ENCODE results near the gene P2RX7. TPM values are rescaled to one million over a fixed set of nuclear protein-coding genes. Genes with fewer than 3 reads are reported as not detected.
A peak's percentile ranks its signal among the peaks of the same experiment; 100 is the strongest.

P2RX7 gene
- total and polyA plus RNA-seq, 9 of the 15 experiments (the other 6 are each of a cell fraction or from before 2014, with no cell fraction given) = 0.04 to 0.65 (median 0.30) TPM

DNA sequence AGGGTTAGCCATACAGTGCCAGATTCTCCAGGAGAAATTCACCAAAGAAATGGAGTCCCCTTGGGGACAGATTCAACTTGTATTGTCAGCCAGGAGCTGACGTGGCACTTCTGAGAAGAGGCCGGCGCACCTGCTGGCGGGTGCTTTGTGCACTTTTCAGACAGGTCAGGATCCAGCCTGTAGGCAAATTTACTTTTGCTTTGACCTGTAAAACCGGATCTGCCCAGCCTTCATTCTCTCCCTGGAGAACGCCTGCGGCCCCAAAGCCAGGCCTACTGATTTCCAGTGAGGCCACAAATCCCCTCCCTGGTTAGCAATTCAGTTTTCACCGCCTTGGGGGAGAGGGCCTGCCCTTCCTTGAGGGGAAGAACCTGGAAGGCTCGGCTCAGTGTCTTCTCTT, 94.6 kb downstream of the P2RX7 start:
- H2AFZ ChIP-seq (ENCODE audit: low read depth, low read length) = no peak overlapping the region
- CTCF ChIA-PET (ENCODE audit: low intra/inter-chr PET ratio) = no interaction called here
- H3K79me2 ChIP-seq (ENCODE audit: control insufficient read depth, insufficient read depth, low read length) = no peaks in the 10 kb centered on the region
- intact Hi-C loops (cut with micrococcal nuclease) = no loop called here
- no peaks in the 10 kb centered on the region for H3K9me3 ChIP-seq (replicated peaks; ENCODE audit: control insufficient read depth, insufficient read depth, low read depth, low read length)
- H3K27ac ChIP-seq (ENCODE audit: extremely low read depth, low read depth, low read length) = no peak overlapping the region
- H3K27me3 ChIP-seq (ENCODE audit: control insufficient read depth in 2 of 2, insufficient read depth in 2 of 2, low read length in 2 of 2) = no peaks in the 10 kb centered on the region
- 0 out of 2 replicates have a peak, but pooled peaks have one; percentile 6 for TF ChIP-seq ZNF316 (IDR thresholded peaks at IDR 0.05)
- no peak for TF ChIP-seq KLF10 (CRISPR knock-in tag; IDR thresholded peaks at IDR 0.05)
- peak; percentile 29; the same call in 1 of the 2 replicates for TF ChIP-seq C11orf30 (IDR thresholded peaks at IDR 0.05; ENCODE audit: low read depth)
- TF ChIP-seq FUS (optimal IDR thresholded peaks at IDR 0.05; ENCODE audit: low read depth, low read length) = no peak
- no peaks in the 10 kb centered on the region for H4K20me1 ChIP-seq (replicated peaks; ENCODE audit: control insufficient read depth, insufficient read depth, low read length)
- H3K4me3 ChIP-seq = no peak overlapping the region
- peaks cover 15% of the 10 kb centered on the region; the same call in 1 of the 3 replicates for H3K36me3 ChIP-seq (ENCODE audit: control insufficient read depth, insufficient read depth, low read length)
- no peak for ATAC-seq
- FAIRE-seq = no peak
- POLR2A ChIA-PET = interaction anchor here (1.2 kb wide), 1 partner anchor 11 kb away, joined by 4 read pairs; no protein-coding TSS in a partner anchor
- H3K4me1 ChIP-seq (replicated peaks in 1 of 2; ENCODE audit: control insufficient read depth in 2 of 2, insufficient read depth in 2 of 2, low read length in 2 of 2) = peaks cover 4 to 18% of the 10 kb centered on the region in 2 experiments; a peak in 4 of 5 replicates
- peak overlapping the region in 1 of 2 experiments; percentile 1; a peak in 1 of 4 replicates for H3K9ac ChIP-seq (ENCODE audit: insufficient read depth in 1 of 2, low read depth in 2 of 2, low read length in 2 of 2)
- H3K9me1 ChIP-seq (ENCODE audit: control insufficient read depth, insufficient read depth, low read length) = peaks cover 7% of the 10 kb centered on the region
- no peak overlapping the region for H3K4me2 ChIP-seq (ENCODE audit: insufficient read depth, low read length)
- in situ Hi-C loops (cut with MboI) = loop anchor here (5.0 kb wide), 1 partner anchor 165 kb away; no protein-coding TSS in a partner anchor
- DNase-seq (ENCODE audit: extremely low read depth in 1 of 4, low spot score in 3 of 4) = no peak
- WGBS (ENCODE audit: insufficient coverage, low coverage, missing lambda C conversion rate) = 60% methylated on average over 9 of the region's 9 CpGs
- no TSS peak for BruUV-seq (replicated peaks)

DNA sequence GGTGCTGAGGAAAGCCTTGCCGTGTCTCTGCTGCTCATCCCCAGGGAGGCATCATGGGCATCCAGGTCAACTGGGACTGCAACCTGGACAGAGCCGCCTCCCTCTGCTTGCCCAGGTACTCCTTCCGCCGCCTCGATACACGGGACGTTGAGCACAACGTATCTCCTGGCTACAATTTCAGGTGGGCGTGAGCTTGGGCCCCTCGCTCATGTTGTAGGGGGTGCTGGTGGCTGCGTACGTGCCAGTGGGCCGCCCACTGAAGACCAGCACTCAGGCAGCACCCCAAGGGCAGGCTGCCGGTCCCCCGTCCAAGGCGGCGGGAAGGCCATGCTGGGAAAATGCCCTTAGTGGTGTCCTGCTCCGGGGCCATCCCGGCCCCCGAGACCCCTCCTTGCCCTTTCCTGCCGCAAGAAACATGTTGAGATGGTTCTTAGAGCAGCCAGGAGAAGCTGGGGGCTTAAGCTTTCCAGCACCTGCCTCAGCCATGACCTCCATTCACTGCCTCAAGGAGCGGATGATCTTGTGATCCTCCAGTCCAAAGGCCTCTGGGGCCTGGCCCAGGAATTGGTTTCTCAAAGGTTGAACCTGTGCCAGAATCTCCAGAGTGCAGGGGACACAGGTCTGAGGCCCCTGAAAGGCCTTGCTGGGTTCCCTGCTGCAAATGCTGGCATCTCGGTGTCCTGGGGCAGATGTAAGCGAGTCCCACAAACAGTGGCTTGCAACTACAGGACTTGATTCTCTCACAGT, 96.4 kb downstream of the P2RX7 start:
- Histone ChIP-seq H3K4me3 (no peak overlapping the region), H3K27me3 (ENCODE audit: control insufficient read depth in 2 of 2, insufficient read depth in 2 of 2, low read length in 2 of 2) (no peaks in the 10 kb centered on the region), H3K9ac (ENCODE audit: insufficient read depth in 1 of 2, low read depth in 2 of 2, low read length in 2 of 2) (no peak overlapping the region), H3K9me3 (replicated peaks; ENCODE audit: control insufficient read depth, insufficient read depth, low read depth, low read length) (no peaks in the 10 kb centered on the region), H2AFZ (ENCODE audit: low read depth, low read length) (no peak overlapping the region), H3K79me2 (ENCODE audit: control insufficient read depth, insufficient read depth, low read length) (no peaks in the 10 kb centered on the region), H3K9me1 (ENCODE audit: control insufficient read depth, insufficient read depth, low read length) (no peaks in the 10 kb centered on the region), H3K4me2 (ENCODE audit: insufficient read depth, low read length) (no peak overlapping the region), H4K20me1 (replicated peaks; ENCODE audit: control insufficient read depth, insufficient read depth, low read length) (no peaks in the 10 kb centered on the region), H3K36me3 (ENCODE audit: control insufficient read depth, insufficient read depth, low read length) (peaks cover 8% of the 10 kb centered on the region; the same call in 1 of the 3 replicates), H3K4me1 (replicated peaks in 1 of 2; ENCODE audit: control insufficient read depth in 2 of 2, insufficient read depth in 2 of 2, low read length in 2 of 2) (peaks cover under 1 to 12% of the 10 kb centered on the region in 2 experiments; a peak in 2 of 5 replicates), H3K27ac (ENCODE audit: extremely low read depth, low read depth, low read length) (no peak overlapping the region)
- TF ChIP-seq WHSC1 (IDR thresholded peaks at IDR 0.05; ENCODE audit: low read length) = peak; percentile 33
- TF ChIP-seq, protein P1, sequence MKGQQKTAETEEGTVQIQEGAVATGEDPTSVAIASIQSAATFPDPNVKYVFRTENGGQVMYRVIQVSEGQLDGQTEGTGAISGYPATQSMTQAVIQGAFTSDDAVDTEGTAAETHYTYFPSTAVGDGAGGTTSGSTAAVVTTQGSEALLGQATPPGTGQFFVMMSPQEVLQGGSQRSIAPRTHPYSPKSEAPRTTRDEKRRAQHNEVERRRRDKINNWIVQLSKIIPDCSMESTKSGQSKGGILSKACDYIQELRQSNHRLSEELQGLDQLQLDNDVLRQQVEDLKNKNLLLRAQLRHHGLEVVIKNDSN (CRISPR knock-in tag; IDR thresholded peaks at IDR 0.05) = no peak
- TF ChIP-seq, protein P2, sequence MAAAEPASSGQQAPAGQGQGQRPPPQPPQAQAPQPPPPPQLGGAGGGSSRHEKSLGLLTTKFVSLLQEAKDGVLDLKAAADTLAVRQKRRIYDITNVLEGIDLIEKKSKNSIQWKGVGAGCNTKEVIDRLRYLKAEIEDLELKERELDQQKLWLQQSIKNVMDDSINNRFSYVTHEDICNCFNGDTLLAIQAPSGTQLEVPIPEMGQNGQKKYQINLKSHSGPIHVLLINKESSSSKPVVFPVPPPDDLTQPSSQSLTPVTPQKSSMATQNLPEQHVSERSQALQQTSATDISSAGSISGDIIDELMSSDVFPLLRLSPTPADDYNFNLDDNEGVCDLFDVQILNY (CRISPR knock-in tag; IDR thresholded peaks at IDR 0.05) = no peak
- TF ChIP-seq POLR2G (IDR thresholded peaks at IDR 0.05; ENCODE audit: low read depth, low read length) = peak; percentile 67
- ChIA-PET CTCF (ENCODE audit: low intra/inter-chr PET ratio) (interaction anchor here (1.5 to 2.5 kb wide), 2 partner anchors 168 to 224 kb away, joined by 6 to 19 read pairs; no protein-coding TSS in a partner anchor), POLR2A (interaction anchor here (0.5 to 1.5 kb wide), 3 partner anchors 9 to 35 kb away, joined by 3 to 5 read pairs (median 3); no protein-coding TSS in a partner anchor)
- WGBS (ENCODE audit: insufficient coverage, low coverage, missing lambda C conversion rate) = 92% methylated on average over 22 of the region's 24 CpGs
- DNase-seq (ENCODE audit: extremely low read depth in 1 of 4, low spot score in 3 of 4) = no peak
- in situ Hi-C loops (cut with MboI) = loop anchor here (5.0 kb wide), 1 partner anchor 167 kb away; no protein-coding TSS in a partner anchor
- no peak for ATAC-seq
- intact Hi-C loops (cut with micrococcal nuclease) = no loop called here
- no peak for FAIRE-seq
- no TSS peak for BruUV-seq (replicated peaks)
